NK-92 treated with Interleukin-12 subunit alpha and Interleukin-12 subunit beta, amount 100 ng/mL, for 24 hours (cell line): ENCODE measurements around the gene TOR3A.
A peak's percentile ranks its signal among the peaks of the same experiment; 100 is the strongest.

Experiments
- DNase-seq: peaks from one replicate; lab custom pipeline; 2025; lab: John Stamatoyannopoulos, UW

The TOR3A gene

DNA sequence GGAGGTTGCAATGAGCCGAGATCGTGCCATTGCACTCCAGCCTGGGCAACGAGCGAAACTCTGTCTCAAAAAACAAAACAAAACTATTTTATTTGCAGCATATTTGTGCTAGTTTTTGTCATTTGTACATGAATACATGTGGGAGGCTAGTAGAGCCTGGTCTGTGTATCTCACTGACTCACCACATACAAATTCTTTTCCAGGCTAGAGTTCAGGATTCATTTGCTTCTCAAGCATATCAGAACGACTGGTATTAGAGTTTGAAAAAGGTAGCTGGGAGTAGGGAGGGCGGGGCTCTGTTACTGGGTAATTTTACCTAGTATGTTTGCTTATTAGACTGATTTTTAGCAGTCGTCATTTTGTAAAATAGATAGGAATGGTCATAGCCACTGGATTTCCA is 4.5 kb upstream of the TOR3A start:
- no peak for DNase-seq

DNA sequence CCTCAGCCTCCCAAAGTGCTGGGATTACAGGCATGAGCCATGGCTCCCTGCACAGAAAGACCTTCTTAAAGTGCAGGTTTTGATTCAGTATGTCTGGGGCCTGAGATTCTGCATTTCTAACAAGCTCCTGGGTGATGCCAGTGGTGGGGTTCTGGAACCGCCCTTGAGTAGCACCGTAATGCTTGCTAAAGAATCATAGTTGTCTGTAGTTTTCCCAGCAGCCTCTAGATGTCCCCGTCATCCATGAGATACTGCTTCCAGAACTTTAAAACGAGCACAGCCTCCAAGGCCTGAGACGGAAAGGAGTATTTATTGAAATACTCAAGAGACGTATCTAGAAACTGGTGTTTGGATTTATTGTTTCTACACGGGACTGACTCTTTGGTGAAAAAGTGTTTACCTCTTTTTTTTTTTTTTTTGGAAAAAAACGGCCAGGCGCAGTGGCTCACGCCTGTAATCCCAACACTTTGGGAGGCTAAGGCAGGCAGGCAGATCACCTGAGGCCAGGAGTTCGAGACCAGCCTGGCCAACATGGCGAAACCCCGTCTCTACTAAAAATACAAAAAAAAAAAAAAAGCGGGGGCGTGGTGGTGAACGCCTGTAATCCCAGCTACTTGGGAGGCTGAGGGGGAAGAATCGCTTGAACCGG is 2.6 kb upstream of the TOR3A start:
- DNase-seq: peak; percentile 19

DNA sequence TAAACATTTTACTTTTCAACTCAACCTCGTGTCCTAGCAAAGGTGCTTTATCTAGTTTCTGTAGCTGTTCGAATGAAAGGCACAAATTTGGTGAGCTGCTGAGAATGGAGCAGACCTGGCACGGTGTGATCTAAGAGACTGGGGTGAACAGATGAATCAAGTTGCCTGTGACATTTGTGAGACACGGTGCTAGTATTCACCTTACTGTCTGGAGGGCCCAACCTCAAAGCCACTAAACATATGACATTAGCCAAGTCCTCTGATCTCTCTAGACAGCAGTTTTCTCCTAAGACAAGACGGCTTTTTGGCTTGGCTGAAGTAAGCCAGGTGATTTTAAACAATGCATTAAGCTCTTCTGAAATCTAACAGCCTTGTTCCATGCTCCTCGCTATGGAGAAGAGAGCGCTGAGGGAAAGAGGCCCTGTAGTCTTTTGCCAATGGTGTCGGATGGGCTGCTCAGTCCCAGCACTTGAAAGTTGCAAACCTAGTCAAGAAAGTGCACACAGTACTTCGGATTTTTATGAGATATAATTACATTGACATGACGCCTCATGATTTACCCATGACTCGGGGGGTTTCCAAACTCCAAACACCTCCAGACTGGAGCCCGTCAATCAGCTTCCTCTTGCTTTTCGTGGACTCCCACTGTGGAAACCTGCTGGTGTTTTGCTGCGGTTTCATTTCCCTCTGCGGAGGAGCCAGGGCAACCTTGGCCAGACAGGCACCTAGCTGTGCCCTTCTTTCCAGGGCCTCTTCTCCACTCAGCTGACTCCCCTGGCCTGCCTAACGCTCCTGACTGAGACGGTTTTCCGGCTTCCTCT is 794 bp upstream of the TOR3A start:
- no peak for DNase-seq

DNA sequence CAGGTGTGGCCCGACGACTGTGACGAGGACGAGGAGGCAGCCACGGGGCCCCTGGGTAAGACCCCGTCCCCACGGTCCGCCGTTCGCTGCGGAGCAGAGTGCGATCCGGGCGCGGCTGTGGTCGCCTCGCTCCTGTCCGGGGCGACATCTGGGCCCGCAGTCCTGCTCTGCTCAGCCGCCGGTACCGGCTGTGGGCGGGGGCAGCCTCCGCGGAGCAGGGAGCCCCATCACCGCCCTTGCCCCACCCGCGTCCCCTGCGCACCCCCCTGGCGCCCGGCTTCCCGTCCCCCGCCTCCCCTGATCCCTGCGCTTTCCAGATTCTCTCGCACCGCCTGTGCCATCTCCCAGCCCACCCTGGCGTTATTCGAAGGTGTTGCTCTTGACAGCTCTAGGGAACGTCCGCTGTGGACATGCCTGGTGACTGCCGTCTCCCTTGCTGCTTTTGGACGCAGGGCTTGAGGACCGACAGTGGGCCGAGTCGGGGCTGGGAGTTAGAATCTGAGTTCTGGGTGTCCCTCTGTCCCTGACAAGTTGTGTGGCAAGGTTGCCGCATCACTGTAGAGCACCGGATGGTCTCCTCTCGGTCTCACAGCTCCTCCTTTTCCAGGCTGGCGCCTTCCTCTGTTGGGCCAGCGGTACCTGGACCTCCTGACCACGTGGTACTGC is 596 bp downstream of the TOR3A start:
- peak; percentile 43 for DNase-seq

DNA sequence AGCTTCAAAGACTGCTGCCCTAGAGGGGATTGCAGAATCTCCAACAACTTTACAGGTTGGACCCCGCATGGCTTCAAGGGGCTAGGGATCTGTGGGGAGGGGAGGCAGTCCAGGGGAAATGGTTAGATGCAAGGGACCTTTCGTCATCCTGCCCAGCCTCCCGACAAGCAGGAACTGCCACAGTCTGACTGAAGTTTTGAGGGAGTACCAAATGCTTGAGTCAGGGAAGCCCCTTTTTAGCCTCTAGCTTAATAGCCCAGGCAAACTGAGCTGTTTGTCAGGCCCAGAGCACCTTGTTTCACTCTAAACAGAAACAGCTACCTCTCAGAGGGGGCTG is 1.1 kb downstream of the TOR3A start:
- peak; percentile 42 for DNase-seq

DNA sequence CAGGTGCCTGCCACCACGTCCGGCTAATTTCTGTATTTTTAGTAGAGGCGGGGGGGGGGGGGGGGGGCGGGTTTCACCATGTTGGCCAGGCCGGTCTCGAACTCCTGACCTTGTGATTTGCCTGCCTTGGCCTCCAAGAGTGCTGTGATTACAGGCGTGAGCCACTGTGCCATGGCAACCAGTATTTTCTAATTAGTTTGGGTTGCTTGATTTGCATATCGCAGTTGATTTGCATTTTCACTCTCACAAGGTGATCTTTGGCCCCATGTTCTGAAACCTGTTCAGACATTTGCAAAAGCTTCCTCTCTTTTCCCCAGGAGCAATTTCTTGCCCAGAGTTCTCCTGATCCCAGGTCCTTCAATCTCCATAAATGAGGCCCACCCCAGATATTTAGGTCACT is 1.7 kb downstream of the TOR3A start:
- DNase-seq: no peak

DNA sequence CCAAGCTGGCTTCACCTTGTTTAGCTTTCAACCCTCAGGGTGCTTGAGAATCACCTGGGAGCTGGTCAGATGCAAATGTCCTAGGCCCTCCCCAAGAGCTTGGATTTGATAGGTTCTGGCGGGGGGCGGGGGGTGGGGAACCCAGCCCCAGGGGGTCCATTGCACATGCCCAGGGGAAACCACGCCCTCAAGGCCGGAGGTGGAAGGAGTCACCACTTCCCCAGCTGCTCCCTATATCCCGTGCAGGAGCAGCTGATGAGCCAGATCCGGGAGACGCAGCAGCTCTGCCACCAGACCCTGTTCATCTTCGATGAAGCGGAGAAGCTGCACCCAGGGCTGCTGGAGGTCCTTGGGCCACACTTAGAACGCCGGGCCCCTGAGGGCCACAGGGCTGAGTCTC is 5.8 kb downstream of the TOR3A start:
- no peak for DNase-seq

DNA sequence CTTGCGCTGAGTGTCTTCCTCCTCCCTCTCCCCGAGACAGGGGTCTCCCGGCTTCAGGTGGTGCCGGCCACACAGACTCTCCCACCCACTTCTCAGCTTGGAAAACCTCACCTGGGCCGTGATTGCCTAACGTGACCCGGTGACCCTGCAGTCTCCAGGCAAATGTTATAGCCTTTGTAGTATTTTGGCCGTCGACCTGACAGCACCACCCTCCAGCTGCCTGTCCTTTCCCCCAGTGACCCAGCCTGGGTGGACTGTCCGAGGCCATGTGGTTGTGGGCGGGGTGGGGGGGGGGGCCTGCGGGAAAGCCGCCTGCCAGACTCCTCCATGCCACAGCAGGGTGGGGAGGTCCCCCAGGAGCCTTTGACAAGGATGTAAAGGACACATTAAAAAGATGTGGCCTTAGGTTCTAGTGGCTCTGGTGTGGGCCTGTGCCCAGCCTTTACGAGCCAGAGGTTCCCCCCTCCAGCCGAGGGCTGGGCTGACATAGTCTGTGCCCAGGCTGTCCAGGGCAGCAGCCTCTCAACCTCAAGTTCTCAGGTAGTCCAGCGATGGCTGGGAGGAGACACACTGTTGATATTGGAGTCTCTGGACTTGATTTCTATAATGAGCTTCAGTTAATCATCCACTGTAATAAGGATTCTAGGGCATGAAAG is 8.1 kb downstream of the TOR3A start:
- DNase-seq: no peak

DNA sequence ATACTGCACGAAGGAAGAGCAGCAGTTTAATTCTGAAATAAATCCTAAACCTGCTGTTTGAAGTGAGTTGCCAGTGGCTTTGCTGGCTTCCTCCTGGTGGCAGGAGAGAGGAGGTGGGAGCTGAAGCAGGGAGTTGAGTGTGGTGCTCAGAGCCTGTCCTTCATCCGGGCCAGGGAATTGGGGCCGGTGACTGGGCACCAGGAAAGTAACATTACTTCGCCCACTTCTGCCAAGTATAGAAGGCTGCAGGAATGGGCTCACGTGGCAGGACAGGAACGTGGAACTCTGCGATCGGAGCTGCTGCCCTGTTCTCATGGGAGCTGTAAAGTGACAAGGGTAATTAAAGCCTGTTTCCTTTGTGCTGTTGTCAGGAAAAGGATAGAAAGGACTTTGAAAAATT is 8.7 kb downstream of the TOR3A start:
- DNase-seq: no peak

DNA sequence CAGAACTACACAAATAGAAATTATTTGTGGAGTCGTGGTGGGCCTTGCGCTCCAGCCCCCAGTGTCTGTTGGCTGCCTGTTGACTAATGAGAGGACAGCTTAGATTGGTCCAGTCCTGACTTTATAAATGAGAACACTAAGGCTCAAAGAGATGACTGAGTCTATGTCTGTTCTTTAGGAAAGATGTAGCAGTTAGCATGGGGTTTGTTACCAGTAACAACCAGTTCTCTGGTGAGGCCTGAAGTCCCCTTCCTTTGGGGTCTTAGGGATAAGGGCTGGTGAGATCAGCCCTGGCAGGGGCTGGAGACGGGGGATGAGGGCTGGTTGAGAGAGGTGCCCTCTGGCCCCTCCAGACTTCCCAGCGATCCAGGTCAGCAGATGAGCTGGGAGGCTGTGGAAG is 9.1 kb downstream of the TOR3A start:
- DNase-seq: no peak

DNA sequence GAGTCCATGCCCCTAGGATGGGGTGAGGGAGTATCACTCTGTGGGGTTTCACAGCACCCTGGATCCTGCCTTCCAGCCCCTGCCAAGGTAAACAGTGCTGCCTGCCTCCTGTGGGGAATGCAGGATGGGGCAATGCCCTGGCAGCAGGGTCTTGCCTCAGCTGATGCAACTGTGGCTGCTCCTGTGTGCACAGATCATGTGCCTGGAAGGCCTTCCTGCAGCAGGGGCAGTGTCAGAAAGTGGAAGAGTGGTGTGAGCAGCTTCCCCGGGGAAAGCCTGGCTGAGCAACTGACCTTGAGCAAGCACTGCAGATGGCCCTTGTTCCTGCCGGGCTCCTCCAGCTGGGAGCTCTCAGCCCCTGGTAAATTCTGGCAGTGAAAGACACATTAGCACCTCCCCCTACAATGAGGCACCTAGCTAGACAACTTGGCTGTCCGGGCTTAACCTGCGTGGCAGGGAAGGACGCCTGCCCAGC is 9.9 kb downstream of the TOR3A start:
- DNase-seq: no peak

DNA sequence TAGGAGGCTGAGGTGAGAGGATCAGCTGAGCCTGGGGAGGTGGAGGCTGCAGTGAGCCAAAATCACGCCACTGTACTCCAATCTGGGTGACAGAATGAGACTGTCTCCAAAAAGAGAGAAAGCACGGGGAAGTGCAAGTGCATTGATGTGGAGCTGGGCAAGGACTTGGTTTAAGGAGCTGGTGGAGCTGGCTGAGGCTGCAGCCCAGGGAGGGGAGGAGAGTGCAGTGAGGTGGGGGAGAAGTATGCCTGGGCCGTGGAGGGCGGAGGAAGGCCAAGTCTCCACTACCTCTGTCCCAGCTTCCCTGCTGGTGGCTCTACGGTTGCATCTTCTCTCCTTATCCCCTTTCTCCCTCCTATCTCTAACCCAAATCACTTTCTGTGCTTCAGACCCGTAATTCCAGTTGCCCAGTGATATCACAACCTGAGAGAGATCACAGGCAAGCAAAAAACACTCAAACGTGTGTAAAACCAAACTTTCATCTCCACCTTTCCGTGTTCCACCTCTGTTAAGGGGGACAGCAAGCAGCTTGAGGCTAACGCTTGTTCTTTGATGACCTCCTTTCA is 11.1 kb downstream of the TOR3A start:
- DNase-seq: no peak

DNA sequence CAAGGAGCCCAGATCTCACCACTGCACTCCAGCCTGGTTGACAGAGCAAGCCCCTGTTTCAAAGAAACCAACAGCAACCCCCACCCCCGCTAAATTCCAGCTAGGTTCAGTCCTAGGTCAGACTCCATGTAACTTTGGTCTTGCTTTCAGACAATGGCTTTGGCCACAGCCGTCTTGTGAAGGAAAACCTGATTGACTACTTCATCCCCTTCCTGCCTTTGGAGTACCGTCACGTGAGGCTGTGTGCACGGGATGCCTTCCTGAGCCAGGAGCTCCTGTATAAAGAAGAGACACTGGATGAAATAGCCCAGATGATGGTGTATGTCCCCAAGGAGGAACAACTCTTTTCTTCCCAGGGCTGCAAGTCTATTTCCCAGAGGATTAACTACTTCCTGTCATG is 12.9 kb downstream of the TOR3A start:
- no peak for DNase-seq

DNA sequence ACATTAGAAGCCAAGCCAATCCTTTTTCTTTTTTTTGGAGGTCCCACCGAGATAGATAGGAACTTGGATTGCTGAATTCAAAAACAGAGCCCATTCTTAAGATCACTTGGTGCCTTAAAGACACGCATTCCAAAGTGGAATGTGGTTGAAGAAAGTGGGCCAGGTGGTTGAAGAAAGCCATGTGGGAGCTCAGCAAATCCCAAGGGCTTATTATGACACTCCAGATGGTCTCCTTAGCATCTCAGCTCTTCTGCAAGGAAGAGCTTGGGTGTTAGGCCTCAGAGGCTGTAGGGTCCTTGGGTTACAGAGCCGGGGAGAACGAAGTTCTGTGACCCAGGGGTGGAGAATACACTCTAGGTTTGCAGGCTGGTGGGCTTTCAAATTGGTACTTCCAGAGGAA is 13.5 kb downstream of the TOR3A start:
- no peak for DNase-seq

DNA sequence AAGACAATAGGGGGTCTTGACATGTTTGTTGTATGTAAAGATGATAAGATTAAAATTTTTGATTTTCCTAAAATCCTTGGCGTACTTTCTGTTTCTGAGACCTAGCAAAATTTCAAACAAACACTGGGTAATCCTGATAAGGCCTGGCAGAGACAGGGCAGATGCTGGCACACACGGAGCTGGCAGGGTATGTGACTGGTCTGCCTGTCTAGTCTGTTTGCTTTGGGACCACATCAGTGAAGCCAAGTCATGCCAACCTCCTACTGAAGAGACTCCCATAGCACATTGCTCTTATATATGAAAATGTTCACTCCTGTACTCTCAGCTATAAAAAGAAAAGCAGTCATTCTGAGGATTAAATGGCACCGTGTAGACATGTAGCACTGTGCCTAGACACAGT is 14.1 kb downstream of the TOR3A start:
- no peak for DNase-seq

DNA sequence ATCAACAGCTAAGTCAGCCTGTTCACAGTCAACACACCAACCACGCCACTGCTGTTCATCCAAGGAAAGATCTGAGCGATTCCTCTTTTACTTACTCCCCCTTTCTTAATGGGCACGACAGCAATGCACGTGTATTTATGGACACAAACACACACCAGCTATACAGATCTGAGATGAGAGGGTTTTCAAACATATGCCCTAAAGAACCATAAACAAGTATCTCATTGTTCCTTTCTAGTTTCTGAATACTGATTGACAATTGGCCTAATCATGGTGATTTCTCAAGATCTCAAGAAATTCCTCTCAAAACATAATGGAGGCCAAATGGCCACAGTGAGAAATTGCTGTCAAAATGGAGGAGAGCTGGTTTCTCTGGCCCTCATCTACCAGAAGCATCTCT is 18.0 kb downstream of the TOR3A start:
- DNase-seq: no peak

DNA sequence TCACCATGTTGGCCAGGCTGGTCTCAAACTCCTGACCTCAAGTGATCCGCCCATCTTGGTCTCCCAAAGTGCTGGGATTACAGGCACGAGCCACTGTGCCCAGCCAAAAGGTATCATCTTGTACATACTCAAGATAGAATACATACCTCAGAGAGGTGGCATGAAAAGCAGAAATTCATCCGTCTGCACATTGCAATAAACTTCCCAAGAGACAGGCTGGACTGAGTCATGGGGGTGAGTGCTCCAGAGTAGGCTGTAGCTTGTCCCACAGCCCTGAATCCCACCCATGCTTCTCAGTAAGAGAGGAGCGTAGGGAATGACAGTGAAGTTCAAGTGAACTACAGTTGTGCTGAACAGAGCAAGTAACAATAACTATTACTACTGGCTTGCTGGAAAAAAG is 19.7 kb downstream of the TOR3A start:
- no peak for DNase-seq

DNA sequence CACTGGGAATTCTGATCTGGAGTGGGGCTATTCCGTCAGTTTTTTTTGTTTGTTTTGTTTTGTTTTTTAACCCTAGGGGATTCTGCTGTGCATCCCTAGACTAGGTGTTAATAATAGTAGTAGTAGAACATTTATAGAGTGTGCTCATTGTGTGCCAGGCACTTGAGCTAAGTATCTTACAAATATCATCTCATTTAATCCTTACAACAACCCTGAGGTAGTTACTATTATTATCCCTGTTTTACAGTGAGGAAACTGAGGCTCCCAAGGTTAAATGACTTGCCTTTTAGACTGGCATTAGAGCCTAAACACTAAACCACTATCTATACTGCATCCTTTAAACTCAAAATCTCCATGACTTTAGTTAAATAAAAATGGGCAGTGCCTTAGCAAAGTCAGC is 22.1 kb downstream of the TOR3A start:
- no peak for DNase-seq

DNA sequence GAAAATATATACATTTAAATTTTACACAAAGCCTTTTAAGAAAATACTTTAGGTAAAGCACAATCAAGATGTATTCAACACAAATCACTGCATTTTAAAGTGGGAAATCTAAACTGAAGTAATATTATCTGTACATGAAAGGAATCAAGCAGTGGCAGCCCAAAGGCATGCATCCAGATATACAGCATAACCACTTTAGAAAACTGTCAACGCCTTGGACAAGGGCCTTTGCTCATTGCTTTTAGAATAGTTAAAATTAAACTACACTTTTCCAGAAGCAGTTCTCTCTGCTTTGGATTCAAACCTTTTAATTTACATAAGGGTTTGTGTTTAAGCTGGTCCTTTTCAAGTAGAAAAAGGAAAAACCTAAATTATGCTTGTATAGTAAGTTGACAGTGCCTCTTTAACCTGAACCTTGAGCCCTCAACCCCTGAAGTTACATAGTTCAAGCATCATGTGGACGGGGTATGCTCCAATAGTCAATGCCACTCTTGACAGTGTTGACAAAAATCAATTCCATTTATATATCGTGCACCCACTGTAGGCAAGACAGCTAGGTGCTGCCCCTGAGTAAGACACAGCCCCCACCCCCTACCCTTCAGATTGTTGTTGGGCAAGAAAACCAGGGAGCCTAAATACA is 22.9 kb downstream of the TOR3A start:
- no peak for DNase-seq

DNA sequence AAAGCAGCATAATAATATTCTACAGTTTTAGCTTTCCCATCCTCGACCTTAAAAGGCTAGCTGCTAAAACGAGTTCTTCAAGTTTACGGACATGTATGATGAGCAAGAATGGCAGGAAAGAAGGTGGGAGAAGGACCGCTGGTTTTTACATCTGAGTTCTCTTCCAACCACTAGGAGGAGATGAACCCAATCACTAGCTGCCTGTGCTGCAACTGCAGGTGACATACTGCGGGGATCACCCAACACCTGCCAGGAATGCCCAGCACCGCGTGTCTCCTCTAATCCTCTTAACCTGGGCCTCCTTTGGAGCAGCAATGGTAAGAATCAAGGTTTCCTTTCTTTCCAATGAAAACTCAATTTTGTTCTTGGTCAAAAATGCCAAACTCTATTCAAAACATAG is 23.5 kb downstream of the TOR3A start:
- DNase-seq: no peak

DNA sequence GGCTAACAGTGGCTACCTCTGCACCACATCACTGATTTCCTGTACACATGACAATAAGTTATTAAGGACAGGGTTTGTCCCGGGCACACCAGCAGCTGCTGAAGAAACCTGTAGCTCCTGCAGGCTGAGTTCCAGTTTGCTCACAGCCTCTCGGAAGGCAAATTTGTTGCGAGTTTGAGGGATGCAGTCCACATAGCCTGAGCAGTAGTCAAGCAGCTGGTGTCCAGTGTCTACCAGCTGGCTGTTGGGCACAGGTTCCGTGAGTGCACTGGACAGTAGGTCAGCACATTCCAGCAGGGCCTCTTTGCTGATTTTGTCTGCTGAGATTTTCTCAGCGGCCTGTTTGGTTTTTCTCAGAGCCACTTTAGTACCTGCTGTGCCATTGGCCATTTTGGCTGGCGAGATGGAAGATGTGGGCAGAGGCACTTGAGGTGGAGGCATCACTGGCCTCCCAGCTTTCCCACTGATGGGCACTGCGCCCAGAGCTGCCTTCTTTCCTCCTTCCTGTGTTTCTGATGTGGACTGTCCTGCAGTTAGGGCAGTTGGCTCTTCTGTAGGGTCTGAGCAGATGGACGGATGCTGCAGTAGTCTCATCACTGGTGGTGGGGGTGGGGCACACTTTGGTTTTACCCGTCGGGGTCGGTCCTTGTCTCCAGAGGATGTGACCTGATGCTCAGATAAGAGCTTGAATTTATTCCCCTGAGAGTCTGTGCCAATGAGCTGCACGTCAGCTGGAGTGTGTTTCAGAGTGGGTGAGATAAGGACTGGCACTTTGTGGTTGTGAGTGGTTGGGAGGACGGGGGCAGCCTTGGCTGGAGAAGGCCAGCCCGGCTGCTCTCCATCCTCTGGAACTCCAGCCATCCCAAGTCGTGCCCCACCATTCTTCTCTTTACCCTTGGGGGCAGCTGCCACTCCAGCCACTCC is 26.1 kb downstream of the TOR3A start:
- no peak for DNase-seq
